Central memory CD4-positive, alpha-beta T cell (primary cell): ENCODE data around the gene SLC26A11.
"Not testable (repeated sequence)": the region's sequence is repeated elsewhere in the genome, so short reads cannot be mapped to it uniquely, and the experiment has no call there.

Experiments
- DNase-seq: peaks from one replicate; pipeline ENCODE4 v3.0.0; 2022

Gene SLC26A11

GRCh38 chr17:80219013-80219762, 1.0 kb upstream of the SLC26A11 start:
- DNase-seq: peak; percentile 94

DNA sequence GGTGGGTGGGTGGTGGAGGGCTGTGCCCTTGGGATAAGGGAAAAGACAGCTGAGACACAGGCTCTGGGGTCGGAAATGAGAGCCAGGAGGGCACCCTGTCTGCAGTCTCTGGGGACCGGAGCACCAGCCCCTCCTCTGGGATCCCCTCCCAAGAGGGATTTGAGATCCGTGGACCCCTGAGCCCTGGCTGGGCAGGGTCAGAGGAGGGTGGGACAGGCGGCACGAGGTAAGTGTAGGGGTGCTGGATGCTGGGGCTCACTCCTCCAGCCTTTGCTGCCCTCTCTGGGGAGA, 519 bp upstream of the SLC26A11 start:
- no peak for DNase-seq

DNA sequence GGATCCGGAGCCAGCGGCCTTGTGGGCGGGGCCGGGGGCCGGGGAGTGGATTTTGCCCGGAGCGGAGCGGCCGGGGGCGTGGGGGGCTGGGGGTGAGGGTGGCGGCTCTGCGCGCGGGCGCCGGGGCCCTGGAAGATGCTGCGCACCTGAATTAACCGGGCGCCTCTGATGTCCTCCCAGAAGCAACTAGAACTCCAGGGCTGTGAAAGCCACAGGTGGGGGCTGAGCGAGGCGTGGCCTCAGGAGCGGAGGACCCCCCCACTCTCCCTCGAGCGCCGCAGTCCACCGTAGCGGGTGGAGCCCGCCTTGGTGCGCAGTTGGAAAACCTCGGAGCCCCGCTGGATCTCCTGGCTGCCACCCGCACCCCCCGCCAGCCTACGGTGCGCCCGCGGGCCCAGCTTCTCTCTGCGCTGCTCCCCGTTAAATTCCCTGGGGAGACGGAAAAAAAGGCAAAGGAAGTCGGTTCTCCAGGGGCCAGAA, 549 bp downstream of the SLC26A11 start:
- no peak for DNase-seq

GRCh38 chr17:80221351-80222105, 1.3 kb downstream of the SLC26A11 start:
- DNase-seq: no peak

DNA sequence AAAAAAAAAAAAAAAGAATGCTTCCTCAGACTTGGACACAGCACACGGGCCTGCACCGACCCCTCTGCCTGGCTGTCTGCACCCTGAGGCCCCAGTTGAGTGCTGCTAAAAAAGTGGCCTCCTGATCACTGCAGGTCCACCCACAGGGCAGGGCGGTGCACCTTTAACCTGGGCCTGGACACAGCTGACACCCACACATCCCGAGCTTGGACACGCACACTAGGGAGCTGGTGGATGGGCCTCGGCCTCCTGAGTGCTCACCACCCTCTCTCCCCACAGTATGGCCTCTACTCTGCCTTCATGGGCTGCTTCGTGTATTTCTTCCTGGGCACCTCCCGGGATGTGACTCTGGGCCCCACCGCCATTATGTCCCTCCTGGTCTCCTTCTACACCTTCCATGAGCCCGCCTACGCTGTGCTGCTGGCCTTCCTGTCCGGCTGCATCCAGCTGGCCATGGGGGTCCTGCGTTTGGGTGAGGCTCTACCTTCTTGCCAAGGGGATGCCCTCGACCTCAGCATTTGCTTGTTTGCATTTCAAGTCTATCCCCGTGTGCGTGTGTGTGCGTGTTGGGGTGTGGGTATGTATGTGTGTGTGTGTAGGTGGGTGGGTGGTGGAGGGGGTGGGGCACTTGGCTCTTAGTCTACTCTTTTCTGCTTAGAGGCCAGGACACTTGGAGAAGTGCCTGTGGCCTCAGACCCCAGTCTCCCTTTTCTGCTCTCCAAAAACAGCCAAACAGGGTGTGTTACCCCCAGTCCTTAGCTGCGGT, 2.3 kb downstream of the SLC26A11 start:
- DNase-seq: no peak

DNA sequence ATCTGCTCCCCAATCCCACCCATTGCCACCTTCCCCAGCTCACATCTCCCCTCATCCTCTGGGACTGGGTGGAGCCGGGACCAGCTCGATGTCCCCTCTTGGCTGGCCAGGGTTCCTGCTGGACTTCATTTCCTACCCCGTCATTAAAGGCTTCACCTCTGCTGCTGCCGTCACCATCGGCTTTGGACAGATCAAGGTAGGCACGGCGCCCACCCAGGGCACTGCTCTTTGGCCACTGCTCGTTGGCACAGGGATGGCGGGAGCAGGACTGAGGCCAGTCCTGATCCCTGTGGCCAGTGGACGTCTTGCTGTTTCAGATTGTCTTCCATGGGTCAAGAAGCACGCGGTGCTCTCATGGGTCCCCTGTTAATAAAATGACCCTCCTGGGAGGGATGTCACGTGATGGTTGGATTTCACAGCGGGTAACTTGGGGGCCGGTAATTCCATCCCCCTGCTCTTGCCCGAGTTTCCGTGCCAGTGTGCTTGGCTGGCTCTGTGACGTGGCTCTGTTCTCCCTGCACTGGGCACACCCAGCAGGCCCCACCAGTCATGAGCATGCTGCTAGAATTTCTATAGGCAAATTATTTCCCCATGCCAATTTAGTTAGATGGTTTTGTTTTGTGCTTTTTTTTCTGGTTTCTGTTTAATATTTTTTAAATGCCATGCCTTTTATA, 3.1 kb downstream of the SLC26A11 start:
- DNase-seq: no peak

GRCh38 chr17:80223838-80224497, 3.7 kb downstream of the SLC26A11 start:
- DNase-seq: no peak

GRCh38 chr17:80224683-80225082, 4.5 kb downstream of the SLC26A11 start:
- DNase-seq: no peak

DNA sequence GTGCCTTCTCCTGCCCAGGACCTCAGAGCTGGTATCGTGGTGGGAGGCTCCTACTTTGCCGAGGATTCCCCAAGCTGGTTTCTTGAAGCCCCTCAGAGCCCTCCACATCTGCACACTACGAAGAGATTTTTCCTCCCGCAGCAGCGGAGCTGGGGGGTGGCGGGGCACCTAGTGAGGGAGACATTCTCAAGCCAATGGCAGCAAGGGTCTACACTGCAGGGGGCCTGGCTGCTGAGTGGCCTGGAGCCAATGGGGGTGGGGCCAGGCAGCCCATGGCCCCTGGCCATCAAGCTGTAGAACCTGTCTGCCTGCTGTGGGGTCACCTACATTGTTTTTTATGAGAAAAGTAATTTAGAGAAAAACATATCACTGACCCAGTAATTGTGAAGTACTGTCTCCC, 5.0 kb downstream of the SLC26A11 start:
- DNase-seq: no peak

- DNase-seq: no peak
Observed at GRCh38 chr17:80227156-80227555, 6.9 kb downstream of the SLC26A11 start.

DNA sequence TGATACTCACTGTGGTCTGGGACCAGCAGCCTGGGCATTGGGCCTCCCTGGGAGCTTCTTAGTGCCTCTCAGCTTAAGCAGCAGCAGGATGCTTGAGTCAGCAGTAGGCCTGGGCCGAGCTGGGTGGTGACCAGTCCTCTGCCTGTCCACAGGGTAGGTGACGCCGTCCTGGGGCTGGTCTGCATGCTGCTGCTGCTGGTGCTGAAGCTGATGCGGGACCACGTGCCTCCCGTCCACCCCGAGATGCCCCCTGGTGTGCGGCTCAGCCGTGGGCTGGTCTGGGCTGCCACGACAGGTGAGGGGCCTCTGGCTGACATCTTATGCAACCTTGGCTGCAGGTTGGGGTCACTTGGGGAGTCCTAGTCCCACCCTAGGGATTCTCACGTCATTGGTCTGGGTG, 7.4 kb downstream of the SLC26A11 start:
- no peak for DNase-seq

DNA sequence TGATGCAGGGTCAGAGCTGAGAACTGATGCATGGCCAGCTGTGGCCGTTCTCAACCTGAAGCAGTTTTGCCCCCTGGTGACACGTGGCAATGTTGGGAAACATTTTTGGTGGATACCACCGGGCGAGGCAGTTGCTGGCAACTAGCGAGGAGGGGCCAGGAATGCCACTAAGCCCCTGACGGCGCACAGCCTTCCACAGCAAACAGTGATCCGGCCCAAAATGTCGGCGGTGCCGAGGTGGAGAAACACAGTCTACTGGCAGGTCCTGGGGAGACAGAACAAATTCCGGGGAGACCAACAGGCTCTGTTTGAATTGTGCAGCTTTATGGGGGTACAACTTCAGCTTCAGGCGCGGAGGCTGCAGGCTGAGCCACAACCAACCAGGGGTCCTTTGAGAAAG, 8.2 kb downstream of the SLC26A11 start:
- DNase-seq: no peak

DNA sequence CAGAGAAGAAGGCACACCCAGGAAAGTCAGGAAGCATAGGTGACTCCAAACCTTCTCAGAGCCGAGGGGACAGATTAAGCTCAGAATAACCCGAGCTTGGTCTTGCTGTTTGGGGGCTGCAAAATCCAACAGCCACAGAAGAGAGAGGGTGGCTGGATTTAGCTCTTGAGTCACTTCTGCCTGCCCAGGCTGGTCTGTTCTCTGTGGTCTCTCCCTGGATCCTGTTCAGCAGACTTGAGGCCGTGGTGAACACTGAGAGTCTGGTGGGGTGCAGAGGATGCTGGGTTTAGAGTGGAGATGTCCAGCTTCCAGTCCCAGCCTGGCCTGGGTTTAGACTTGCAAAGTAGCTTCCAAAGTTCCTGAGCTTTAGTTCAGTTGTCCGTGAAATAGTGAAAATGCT, 8.8 kb downstream of the SLC26A11 start:
- no peak for DNase-seq

DNA sequence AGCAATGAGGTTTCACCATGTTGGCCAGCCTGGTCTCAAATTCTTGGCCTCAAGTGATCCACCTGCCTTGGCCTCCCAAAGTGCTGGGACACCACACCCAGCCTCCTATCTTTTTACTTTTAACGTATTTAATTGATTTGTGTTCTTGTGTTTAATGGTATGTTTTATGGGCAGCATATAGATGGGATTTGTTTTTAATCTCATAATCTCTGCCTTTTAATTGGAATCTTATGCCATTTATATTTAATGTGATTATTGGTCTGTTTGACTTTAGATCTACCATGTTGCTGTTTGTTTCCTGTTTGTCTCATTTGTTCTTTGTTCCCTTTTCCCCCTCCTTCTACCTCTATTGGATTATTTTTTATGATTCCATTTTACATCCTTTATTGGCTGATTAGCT, 12.2 kb downstream of the SLC26A11 start:
- DNase-seq: no peak

GRCh38 chr17:80233202-80233601, 13.0 kb downstream of the SLC26A11 start:
- DNase-seq: no peak

- no peak for DNase-seq
Observed at GRCh38 chr17:80236911-80237310, 16.7 kb downstream of the SLC26A11 start.

DNA sequence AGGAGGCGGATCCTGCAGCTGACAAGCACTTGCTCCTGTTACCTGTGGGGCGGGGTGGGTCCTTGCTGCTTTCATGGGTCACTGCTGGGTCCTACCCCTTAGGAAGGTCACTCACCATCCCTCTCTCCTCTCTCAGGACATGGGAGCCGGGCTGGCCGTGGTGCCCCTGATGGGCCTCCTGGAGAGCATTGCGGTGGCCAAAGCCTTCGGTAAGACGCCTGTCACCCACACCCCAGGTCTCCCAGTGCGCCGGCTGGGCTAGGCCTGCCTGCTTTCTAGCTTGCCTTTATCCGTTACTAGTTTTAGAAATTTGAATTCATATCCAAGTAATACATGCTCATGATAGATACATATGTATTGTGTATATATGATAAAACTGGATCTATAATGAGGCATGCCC, 17.2 kb downstream of the SLC26A11 start:
- DNase-seq: no peak

DNA sequence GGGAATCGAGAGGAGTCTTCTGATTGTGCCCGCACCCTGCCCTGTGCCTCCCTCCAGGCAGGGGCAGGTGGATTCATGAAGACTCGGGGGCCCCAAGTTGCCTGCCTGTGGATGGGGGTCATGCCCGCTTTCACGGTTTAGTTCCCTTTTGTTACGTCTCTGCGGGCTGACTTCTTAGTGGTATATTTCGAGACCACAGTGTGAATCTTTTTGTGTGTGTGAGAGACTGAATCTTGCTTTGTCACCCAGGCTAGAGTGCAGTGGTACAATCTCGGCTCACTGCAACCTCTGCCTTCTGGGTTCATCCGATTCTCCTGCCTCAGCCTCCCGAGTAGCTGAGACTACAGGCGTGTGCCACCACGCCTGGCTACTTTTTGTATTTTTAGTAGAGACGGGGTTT, 22.3 kb downstream of the SLC26A11 start:
- DNase-seq: no peak

- DNase-seq: no peak
Observed at GRCh38 chr17:80243526-80244433, 23.6 kb downstream of the SLC26A11 start.

- DNase-seq: not testable (repeated sequence)
Observed at GRCh38 chr17:80244448-80244847, 24.2 kb downstream of the SLC26A11 start.

GRCh38 chr17:80244871-80245509, 24.8 kb downstream of the SLC26A11 start:
- DNase-seq: no peak
